HG03097 (cell line): ENCODE measurements around the gene KRTDAP.

Source experiments
- ATAC-seq: cut with Tn5 transposase; IDR thresholded peaks from one replicate; pipeline ENCODE4 v1.9.1; 2021; ENCODE audit not compliant: unreplicated experiment, low FRiP score

KRTDAP gene, protein sequence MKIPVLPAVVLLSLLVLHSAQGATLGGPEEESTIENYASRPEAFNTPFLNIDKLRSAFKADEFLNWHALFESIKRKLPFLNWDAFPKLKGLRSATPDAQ

GRCh38 chr19:35490364-35490763 is at the start of gene KRTDAP:
KRTDAP (minus strand) TSS chr19:35490464; CDS start chr19:35490442, 22 bp downstream.
- ATAC-seq: no peak

DNA sequence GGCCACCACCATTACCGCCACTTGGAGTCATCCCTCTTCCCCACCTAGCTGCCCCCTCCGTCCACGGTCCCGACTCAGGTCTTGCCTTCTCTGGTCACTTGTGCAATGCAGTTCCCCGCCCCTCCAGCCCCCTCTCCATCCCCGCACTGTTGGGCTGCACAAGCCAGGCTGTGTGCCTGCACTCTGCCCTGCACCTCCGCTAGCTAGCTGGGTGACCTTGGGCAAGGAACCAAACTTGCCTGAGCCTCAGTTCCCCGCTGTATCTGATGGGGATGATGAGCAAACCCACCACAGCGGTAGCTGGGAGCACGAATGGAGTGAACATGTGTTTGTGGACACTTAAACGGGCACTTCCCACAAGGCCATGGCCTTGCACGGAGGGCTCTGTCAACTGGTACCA is 49.6 kb upstream of the KRTDAP start:
- no peak for ATAC-seq

- ATAC-seq: no peak
Observed at GRCh38 chr19:35539314-35539713, 49.0 kb upstream of the KRTDAP start.

DNA sequence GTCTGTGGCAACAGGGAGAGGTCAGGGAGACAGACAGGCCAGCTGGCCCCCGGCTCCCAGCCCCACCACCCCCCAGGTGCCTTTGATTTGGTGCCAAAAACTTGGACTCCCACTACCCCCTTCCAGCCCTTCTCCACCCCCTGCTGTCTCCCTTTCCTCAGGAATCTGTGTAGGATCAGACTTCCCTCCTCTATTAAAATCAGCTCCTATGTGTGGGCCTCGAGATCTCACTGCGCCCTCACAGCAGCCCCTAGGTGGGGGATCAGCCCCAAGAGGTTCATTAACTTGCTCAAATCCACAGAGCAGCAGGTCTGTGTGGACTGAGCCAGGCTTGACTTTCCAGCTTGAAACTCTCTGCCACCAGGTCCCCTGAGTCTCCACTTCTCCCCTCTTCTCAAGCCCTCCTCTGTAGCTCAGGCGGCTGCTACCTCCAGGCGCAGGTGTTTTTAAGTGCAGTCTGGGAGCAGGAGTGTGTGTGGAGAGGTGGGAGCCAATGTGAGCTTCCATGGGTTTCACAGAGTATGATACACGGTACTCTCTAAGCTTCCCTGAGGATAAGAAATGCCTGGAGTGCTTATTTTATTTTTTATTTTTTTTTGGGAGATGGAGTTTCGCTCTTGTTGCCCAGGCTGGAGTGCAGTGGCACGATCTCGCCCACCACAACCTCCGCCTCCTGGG is 44.7 kb upstream of the KRTDAP start:
- no peak for ATAC-seq

GRCh38 chr19:35533822-35534392 is 43.6 kb upstream of the KRTDAP start:
- ATAC-seq: no peak

DNA sequence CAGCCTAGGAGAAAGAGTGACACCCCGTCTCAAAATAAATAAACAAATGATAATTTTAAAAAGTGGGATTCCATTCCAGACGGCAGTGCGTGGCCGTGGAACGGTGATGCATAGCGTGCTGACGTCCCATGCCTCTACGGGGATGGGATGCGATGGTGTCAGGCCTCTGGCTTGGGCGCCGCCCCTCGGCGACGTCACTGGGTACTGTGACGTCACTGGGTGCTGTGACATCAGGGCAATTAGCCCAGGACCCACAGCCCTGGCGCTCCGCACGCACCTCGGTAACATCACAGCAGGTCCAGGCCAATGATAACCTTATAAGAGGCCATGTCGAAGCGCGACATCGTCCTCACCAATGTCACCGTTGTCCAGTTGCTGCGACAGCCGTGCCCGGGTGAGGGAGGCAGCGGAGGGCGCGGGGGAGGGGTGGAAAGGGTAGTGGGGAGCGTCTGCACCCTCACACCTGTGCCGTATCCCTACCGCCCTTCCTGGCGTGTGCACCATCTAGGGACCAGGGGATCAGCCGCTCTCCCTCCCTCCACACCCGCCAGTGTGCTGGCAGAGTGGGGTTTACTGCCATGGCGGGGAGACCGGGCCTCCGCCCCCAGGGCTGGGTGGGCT is 43.0 kb upstream of the KRTDAP start, which contains the start of gene GAPDHS:
TSS of gene GAPDHS (plus strand) at position 256 of the 621 bp plus-strand sequence. CDS start at position 328, 72 bp downstream.
- no peak for ATAC-seq

- ATAC-seq: no peak
Observed at GRCh38 chr19:35531291-35531690, 41.0 kb upstream of the KRTDAP start.

- ATAC-seq: no peak
Observed at GRCh38 chr19:35529241-35530218, 39.3 kb upstream of the KRTDAP start.

GRCh38 chr19:35528218-35529038 is 38.2 kb upstream of the KRTDAP start, which contains the start of gene SBSN:
SBSN (minus strand) TSS chr19:35528311; CDS start chr19:35528281, 30 bp downstream.
- ATAC-seq: no peak

DNA sequence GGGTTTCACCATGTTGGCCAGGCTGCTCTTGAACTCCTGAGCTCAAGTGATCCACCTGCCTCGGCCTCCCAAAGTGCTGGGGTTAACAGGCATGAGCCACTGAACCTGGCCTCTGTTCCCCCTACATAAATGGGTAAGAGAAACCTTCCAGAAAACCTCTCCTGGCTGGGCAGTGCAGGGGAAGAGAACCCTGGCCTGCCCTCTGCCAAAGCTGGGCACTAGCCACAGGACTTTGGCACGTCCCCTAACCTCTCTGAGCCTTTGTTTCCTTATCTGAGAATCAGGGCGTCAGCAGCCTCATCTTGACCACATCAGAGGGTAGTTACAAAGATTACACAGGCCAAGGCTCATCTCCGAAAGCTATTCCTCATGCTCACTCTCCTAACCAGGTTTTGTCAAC is 35.6 kb upstream of the KRTDAP start:
- ATAC-seq: no peak

GRCh38 chr19:35524181-35524837 is 34.0 kb upstream of the KRTDAP start:
- ATAC-seq: no peak

GRCh38 chr19:35522745-35523327 is 32.6 kb upstream of the KRTDAP start:
- no peak for ATAC-seq

GRCh38 chr19:35521124-35521743 is 31.0 kb upstream of the KRTDAP start:
- ATAC-seq: no peak

- no peak for ATAC-seq
Observed at GRCh38 chr19:35519291-35519690, 29.0 kb upstream of the KRTDAP start.

DNA sequence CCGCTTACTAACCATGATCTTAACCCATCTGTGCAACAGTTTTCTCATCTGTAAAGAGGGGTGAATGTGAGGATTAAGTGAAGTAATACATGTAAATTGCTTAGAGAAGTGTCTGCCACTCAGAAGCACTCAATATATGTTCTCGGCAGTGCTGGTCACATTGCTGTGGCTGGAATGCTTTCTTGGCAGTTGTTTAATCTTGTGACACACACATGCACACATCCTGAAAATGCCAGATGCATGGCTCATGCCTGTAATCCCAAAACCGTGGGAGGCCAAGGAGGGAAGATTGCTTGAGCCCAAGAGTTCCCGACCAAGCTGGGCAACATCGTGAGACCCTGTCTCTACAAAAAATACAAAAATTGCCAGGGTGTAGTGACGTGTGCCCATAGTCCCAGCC is 28.0 kb upstream of the KRTDAP start:
- ATAC-seq: no peak

GRCh38 chr19:35517342-35517741 is 27.1 kb upstream of the KRTDAP start:
- no peak for ATAC-seq

DNA sequence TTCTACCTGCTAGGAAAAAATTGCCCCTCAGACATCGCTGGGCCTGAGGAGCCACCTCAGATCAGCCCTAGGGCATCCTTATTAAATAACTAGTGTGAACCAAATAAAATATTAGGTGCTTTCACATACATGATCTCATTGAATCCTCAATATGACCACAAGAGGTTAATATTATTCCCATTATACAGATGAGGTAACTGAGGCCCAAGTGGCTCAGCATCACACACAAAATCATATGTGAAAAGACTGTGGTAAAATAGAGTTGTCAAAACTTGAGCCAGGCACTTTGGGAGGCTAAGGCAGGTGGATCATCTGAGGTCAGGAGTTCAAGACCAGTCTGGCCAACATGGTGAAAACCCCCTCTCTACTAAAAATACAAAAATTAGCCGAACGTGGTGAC is 26.0 kb upstream of the KRTDAP start:
- no peak for ATAC-seq

GRCh38 chr19:35514282-35514809 is 24.1 kb upstream of the KRTDAP start:
- ATAC-seq: no peak
